Islet of Langerhans (tissue), 1 donor: ENCODE measurements around the gene SPPL2A.
A peak's percentile ranks its signal among the peaks of the same experiment; 100 is the strongest.
"Not testable (repeated sequence)": the region's sequence is repeated elsewhere in the genome, so short reads cannot be mapped to it uniquely, and the experiment has no call there.

Experiments used
- FAIRE-seq: peaks from one replicate; lab custom pipeline; 2011; peaks lifted over from hg19 to GRCh38; lab: Jason Lieb, UNC

Gene SPPL2A

DNA sequence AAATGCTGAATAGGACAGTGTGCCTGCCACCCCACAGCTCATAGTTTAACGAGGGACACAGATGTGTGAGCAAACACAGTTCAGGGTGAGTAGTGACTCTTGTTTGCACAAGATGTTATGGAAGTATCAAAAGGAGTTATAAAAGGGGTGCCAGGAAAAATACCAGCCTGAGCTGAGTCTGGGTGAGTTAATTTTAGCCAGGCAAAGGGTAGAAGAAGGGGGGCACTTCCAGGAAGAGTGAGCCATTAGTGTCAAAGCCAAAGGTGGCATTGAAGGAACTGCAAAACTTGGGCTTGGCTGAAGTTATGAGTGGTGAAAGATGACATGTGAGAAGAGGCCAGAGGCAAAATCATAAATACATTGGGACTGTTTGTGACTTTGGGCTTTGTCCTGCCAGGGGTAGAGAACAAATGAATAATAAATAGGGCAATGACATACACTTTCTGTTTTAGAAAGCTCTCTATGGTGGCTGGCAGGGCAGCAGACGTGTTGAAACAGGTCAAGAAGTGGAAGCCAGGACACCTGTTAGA is 1.9 kb upstream of the SPPL2A start:
- no peak for FAIRE-seq

DNA sequence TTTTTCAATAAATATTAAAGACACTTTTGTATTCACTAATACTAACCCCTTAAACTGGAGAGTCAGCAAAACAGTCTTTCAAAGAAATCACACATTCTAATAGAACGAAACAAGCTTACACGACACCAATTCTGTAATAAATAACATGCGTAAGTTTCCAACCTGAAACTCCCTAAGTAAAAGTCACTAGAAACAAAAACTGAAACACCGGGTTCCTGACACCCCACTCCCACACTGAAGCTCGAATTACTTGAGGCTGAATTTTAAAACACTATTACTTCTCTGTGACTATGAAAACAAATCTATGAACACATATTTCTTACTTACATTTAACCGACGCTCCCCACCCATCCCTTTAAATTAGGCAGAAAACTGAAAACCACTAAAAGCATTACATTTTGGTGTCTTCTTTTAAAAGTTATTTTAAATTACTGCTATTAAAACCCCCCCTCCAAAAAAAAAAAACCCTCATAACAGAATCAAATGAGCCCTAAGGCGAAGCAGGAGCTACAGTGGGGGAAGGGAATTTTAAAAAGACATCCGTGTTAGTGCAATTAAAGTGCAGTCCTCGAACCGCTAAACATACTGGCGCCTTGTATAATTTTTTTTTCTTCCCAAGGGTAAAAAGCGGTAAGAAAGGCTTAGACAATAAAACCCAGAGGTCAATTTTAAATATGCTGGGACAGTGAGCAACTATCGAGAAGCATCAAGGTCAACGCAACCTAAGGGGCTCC is 878 bp downstream of the SPPL2A start:
- no peak for FAIRE-seq

DNA sequence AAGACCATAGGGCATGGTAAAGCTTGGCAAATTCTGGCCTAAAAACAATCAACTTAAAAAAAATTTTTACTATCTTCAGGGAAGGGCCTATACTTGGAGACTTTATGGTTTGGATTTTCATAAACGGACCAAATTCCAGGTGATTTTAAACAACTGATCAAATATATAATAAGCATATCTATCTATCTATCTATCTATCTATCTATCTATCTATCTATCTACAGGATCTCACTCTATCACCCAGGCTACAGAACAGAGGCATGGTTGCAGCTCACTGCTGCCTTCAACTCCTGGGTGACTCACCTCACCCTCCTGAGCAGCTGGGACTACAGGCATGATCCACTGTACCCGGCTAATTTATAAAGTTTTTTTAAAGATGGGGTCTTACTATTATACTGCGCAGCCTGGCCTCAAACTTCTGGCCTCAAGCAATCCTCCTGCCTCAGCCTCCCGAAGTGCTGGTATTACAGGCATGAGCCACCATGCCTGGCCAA is 6.7 kb downstream of the SPPL2A start:
- no peak for FAIRE-seq

DNA sequence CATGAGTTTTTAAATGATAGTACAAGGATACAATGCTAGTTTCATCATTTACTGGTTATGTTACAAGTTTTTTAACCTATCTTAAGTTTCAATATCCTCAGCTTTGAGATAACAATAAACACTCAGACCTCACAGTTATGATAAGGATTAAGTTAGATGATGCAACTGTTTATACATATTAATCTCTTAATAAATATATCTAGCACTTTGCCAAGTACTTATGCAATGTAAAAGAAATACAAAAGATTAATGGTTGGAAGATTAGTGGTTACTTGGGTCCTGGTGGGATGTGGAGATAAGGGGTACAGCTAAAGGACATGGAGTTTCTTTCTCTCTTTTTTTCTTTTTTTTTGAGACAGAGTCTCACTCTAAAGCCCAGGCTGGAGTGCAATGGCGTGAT is 12.0 kb downstream of the SPPL2A start:
- no peak for FAIRE-seq

DNA sequence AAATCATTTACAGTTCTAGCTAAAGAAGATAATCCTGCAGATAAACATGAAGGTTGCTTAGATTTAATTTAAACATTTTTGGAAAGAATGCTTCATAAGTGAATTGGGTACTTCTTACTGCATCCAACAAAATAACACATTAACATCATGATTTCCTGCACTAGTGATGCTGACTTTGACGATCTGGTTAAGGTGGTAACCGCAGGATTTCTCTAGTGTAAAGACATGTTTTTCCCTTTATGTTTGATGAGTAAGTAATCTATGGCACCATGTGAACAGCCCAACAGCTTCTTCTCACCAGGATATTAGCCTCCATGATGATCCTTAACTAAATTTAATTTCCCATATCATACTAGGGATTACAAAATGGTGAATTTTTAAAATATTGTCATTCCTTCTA is 14.1 kb downstream of the SPPL2A start:
- FAIRE-seq: no peak

DNA sequence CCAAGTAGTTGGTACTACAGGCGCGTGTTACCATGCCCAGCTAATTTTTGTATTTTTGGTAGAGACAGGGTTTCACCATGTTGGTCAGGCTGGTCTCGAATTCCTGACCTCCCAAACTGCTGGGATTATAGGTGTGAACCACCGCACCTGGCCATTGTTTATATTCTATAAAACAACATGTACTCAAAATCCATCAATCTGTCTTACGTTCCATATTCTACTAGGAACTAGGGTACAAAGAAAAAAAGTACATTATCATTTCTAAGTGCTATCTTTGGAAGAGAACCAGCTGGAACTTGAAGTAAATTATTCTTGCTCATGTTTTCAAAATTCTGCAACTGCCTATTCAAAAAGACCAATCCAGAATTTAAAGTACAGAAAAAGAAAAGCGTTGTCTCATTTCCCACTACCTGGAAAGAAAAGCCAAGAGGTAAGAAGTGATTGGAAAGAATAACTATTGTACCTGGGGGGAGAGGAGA is 15.2 kb downstream of the SPPL2A start:
- no peak for FAIRE-seq

DNA sequence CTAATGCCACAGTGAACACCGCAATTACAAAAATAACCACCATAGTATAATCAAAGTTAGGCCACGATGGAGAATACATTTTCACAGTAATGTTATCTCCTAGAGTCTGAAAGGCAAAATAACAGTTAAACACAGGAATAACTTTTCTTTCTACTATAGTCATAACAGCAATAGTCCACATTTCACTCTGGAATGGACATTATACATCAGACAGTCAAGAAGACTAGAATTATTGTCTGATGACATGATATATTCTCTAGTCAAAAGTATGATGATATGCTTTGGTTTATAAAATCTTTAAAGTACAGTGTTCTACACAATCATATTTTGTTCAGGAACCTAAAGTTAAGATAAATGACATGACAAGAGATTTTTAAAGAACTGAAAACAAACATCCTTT is 18.0 kb downstream of the SPPL2A start:
- no peak for FAIRE-seq

DNA sequence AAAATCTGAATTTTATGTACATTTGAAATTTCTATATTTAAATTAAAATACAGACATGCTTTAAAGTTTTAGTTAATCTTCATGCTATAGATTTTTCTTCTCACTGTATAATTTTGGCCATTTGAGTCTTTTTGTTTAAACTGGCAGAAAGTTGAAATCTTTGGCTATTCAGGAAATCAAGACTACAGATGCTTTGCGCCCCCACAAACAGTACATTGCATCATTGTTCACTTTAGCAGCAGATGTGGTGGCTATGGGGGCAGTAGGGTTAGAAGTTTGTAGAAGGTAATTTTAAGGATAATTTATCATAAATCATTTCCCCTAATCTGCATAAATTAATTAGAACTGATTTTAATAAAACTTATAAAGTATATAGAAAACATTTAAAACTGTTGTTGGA is 20.9 kb downstream of the SPPL2A start:
- no peak for FAIRE-seq

DNA sequence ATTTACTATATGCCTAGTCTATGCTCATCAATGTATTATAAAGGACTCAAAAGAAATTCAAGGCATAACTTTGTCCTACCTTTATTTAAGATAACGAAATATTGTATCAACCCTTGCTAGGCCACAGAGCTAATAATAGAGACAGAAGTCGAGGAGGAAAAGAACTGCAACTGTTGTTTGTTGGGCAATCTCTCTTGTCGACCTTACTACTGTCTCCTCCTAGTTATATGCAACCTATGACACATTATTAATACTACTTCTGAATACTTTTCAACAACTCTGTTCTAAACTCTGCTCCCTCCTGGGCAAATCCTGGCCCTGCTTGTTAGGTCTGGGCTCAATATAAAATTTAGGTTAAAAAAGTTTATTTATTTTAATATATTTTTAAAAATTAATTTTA is 24.6 kb downstream of the SPPL2A start:
- no peak for FAIRE-seq

DNA sequence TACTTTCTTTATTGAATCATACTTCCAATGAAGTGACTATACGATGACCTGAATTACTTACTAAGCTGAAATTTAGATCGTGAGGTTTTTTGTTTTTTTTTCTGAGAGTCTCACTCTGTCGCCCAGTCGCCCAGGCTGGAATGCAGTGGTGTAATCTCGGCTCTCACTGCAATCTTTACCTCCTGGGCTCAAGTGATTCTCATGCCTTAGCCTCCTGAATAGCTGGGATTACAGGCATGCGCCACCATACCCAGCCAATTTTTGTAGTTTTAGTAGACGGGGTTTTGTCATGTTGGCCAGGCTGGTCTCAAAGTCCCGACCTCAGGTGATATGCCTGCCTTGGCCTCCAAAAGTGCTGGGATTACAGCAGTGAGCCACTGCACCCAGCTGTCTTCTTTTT is 28.7 kb downstream of the SPPL2A start:
- no peak for FAIRE-seq

DNA sequence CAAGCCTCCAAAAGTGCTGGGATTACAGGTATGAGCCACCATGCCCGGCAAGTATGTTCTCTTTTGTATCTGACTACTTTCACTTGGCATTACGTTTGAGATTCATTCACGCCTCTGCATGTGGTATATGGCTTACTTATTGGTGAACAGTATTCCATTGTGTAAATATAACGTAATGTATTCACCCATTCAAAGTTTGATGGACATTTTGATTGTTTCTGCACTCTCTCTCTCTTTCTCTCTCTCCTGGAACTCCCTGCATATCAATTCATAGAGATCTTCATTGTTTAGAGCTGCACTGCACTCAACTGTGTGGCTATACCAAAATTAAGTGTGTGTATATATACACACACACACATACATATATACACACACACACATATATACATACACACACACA is 30.4 kb downstream of the SPPL2A start:
- FAIRE-seq: no peak

DNA sequence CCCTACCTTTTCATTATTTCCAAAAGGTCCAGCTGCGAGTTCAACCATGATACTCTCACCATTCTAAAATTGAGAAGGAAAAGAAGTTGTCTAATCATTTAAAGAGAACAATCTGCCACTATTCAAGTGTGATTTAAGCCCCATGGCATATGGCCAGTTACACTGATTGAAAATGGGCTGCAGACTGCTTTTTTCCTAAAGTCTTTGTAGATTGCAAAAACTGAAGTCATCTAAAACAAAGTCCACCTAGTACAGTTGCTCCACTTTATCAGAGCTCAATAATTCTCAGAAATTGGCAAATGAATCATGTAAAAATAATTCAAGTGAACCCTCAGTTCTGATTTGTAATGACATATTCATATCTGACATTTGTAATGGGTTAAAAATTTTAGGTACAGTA is 39.2 kb downstream of the SPPL2A start:
- FAIRE-seq: no peak

DNA sequence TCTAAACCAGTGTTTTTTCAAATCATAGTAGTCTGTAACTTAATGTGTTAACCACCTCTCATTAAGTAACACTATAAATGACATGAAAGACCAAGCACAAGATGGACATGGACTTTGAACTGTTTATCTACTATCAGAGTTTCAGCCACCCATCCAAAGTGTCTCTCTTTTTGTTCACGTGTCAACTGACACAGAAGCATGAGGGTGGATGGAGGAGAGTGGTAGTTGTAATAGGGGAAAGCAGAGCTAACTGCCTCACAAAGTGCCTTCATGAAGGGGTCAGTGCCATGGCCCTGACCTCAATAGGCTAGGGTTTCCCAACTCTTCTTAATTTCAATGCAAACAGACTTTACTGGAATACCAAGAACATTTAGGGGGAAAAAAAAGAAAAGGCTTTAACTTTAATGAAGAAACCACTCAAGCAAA is 46.8 kb downstream of the SPPL2A start:
- no peak for FAIRE-seq

DNA sequence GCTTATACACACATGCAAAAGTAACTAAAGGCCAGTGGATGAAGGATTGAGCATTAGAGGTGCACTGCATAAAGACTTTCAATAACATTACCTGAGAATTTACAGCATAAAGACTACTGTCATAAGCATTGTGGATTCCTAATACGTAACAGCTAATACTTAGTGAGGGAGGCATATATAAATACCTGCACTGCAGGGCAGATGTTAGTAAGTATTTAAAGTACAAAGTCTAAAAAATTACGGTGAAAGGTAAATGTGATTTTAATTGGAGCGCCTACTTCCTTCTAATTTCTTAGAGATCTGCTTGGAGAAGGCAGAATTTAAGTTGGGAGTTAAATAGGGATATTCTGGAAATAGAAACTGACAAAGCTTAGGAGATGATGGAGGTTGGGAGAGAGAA is 53.5 kb downstream of the SPPL2A start:
- no peak for FAIRE-seq

DNA sequence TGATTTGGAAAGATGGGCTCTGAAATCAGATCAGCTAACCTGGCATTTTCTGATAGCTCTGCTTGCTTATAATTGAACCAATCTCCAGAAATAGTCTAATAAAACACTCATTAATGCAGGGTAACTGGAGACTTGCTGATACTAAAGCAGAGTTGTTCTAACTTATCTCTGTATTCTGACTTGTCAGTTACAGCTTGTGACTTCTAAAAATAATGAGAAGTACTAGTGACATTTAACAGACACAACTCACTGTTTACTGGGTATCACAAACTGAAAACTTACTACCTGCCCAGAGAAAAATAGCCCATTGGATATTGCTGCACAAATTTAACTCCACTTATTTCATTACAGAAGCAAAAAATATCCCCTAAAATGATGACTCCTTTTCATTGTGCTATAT is 54.9 kb downstream of the SPPL2A start:
- no peak for FAIRE-seq

DNA sequence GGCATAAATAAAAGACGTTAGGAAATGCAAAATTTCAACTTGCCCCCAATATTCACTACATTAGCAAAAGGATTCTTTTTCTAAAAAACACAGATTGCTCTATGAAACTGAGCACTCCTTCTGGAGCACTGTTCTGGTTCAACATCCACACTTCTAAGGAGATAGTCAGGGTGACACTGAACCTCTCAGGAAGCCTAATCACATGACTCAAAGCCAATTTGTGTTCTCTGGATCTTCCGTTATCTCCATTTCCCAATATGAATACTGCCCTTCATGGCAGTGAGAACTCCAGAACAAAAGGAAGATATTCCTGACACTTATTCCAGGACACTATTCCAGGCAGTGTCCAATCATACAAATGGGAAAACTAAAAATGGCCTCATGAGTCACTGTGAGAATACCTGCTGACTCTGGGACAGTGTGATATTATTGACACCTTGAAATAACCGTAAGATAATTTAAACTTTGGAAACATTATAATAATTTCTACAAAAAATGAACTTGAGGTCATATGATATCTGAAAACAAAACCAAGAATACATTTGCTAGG is 57.6 kb downstream of the SPPL2A start:
- no peak for FAIRE-seq

DNA sequence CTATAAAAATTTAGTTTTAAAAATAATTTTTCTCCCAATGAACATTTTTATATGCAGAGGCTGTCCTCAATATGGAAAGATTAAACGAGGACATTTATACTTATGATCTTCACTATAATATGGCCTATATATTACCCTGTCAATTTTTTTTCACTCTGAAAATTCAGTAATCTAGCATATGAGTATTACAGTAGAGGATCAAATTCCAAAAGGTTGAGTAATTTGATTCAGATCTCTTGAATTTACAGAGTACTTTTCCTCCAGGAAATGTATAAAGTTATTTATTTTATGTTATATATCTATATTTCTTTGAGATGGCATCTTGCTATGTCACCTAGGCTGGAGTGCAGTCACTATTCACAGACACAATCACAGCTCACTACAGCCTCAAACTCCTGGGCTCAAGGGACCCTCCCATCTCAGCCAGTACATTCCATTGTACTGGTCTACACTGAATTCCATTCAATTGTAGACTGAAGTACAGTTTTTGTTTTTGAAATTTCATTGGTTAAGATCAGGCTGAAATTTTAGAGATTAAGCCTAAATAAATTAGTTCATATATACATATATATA is 62.7 kb downstream of the SPPL2A start:
- peak; percentile 38 for FAIRE-seq

DNA sequence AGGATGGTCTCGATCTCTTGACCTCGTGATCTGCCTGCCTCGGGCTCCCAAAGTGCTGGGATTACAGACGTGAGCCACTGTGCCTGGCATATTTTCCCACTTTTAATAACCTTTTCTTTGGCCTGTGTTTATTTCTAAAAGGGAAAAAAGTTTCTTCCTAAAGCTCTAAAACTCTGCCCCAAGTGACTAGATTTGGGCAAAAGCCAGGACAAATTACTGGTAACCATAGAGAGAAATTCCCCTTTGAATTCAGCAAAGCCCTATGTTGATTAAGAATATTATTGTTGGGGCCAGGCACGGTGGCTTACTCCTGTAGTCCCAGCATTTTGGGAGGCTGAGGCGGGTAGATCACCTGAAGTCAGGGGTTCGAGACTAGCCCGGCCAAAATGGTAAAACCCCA is 67.4 kb downstream of the SPPL2A start:
- no peak for FAIRE-seq

DNA sequence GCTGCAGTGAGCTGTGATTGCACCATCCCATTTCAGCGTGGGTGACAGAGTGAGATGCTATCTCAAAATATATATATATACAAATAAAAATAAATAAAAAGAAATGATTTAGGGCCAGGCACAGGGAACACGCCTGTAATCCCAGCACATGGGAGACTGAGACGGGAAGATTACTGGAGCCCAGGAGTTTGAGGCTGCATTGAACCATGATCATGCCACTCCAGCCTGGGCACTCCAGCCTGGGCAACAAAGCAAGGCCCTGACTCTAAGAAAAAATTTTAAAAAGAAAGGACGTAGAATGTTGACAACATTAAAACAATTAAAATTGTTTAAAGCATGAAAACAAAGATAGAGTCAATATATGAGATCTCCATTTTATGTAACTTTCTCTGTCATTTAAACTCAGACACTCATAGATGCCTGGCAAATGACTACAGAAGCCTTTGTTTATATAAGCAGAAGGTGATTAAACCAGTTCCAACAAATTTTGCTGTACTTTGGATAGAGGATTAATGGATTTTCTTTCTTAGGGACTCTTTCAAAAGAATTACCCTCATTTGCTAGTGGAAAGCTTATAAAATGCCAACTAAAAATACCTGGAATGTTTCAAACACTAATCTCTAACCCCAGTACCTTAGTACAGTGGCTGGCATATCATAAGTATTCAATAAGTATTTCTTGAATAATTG is 68.3 kb downstream of the SPPL2A start:
- no peak for FAIRE-seq

DNA sequence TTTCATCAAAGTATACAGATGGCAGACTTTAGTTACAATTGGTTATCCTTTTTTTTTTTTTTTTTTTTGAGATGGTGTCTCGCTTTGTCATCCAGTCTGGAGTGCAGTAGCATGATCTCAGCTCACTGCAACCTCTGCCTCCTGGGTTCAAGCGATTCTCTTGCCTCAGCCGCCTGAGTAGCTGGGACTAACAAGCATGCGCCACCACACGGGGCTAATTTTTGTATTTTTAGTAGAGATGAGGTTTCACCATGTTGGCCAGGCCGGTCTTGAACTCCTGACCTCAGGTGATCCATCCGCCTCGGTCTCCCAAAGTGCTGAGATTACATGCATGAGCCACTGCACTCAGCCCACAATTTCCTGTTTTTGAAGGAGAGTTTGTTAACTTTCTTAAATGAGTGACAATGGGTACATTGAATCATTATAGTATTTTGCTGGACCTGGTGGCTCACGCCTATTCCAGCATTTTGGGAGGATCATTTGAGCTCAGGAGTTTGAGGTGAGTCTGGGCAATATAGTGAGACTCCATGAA is 70.8 kb downstream of the SPPL2A start:
- FAIRE-seq: not testable (repeated sequence)

DNA sequence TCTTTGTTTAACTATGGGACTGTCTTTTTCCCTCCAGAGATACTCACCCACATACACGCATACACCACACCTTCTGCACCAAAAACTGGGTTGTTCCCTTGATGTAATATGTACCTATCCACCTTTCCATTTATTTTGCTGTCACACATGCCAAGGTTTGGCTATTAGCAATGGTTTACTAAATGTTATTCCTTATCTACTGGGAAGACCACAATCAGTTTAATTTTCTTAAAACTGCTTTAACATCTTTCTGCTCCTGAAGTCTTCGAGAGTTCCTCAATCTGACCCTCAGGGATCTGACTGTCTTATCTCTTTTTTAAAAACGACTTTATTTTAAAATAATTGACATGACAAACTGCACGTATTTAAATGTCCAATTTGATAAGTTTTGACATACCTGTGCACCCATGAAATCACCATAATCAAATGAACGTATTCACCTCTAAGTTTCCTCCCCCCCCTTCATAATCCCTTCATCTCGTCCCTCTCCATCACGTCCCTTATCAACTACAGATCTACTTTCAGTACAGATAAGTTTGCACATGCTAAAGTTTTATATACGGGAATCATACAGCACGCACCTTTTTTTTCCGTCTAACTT is 78.1 kb downstream of the SPPL2A start:
- FAIRE-seq: no peak
